ENCODE measurements around the gene DENND2D. TPM values are rescaled to one million over a fixed set of nuclear protein-coding genes. Genes with fewer than 3 reads are reported as not detected.

Gene DENND2D
- polyA plus RNA-seq, 1 donor from 2014 or later = not detected

- Histone ChIP-seq H3K36me3 (ENCODE audit: insufficient read depth, low read length) (no peaks in the 10 kb centered on the region), H3K27me3 (ENCODE audit: insufficient read depth, low read depth, low read length) (no peaks in the 10 kb centered on the region), H3K9me3 (ENCODE audit: low read length) (no peaks in the 10 kb centered on the region), H3K4me2 (ENCODE audit: low read length) (no peak overlapping the region), H3K9me2 (ENCODE audit: insufficient read depth, low read length) (no peaks in the 10 kb centered on the region), H3K79me2 (replicated peaks; ENCODE audit: insufficient read depth, low read length) (no peaks in the 10 kb centered on the region), H3K27ac (ENCODE audit: low read length) (no peak overlapping the region), H3K9ac (ENCODE audit: low read length) (no peak overlapping the region), H3F3A (ENCODE audit: insufficient read depth, low read length, poor library complexity, severe bottlenecking) (no peaks in the 10 kb centered on the region), H3K4me3 (ENCODE audit: low read length) (no peak overlapping the region), H4K20me1 (ENCODE audit: insufficient read depth) (no peaks in the 10 kb centered on the region), H2AFZ (ENCODE audit: low read depth, low read length) (no peak overlapping the region)
- TF ChIP-seq MXI1 (conservative IDR thresholded peaks at IDR 0.05; ENCODE audit: poor library complexity, severe bottlenecking) = no peak
- no peak for TF ChIP-seq RAD21 (conservative IDR thresholded peaks at IDR 0.05)
- no peak for TF ChIP-seq CTCF (IDR thresholded peaks at IDR 0.05; ENCODE audit: poor library complexity, severe bottlenecking)
- TF ChIP-seq TAF1 (IDR thresholded peaks at IDR 0.05; ENCODE audit: low read depth) = no peak
- no peak for TF ChIP-seq SMC3 (conservative IDR thresholded peaks at IDR 0.05; ENCODE audit: poor library complexity)
- no peak for TF ChIP-seq EZH2 (IDR thresholded peaks at IDR 0.05; ENCODE audit: borderline replicate concordance, insufficient read depth, low read length, poor library complexity, severe bottlenecking)
- no peak for TF ChIP-seq EP300 (conservative IDR thresholded peaks at IDR 0.05; ENCODE audit: poor library complexity, severe bottlenecking)
- no peak for TF ChIP-seq REST (IDR thresholded peaks at IDR 0.05; ENCODE audit: borderline replicate concordance)
- TF ChIP-seq POLR2AphosphoS5 (IDR thresholded peaks at IDR 0.05) = no peak
Observed at GRCh38 chr1:111247125-111247838, 46.8 kb upstream of the DENND2D start.

- H3F3A ChIP-seq (ENCODE audit: insufficient read depth, low read length, poor library complexity, severe bottlenecking) = no peaks in the 10 kb centered on the region
- no peaks in the 10 kb centered on the region for H3K79me2 ChIP-seq (replicated peaks; ENCODE audit: insufficient read depth, low read length)
- no peaks in the 10 kb centered on the region for H4K20me1 ChIP-seq (ENCODE audit: insufficient read depth)
- no peak overlapping the region for H2AFZ ChIP-seq (ENCODE audit: low read depth, low read length)
- H3K27ac ChIP-seq (ENCODE audit: low read length) = no peak overlapping the region
- H3K9ac ChIP-seq (ENCODE audit: low read length) = no peak overlapping the region
- H3K9me2 ChIP-seq (ENCODE audit: insufficient read depth, low read length) = no peaks in the 10 kb centered on the region
- H3K36me3 ChIP-seq (ENCODE audit: insufficient read depth, low read length) = no peaks in the 10 kb centered on the region
- H3K27me3 ChIP-seq (ENCODE audit: insufficient read depth, low read depth, low read length) = no peaks in the 10 kb centered on the region
- no peak overlapping the region for H3K4me2 ChIP-seq (ENCODE audit: low read length)
- no peaks in the 10 kb centered on the region for H3K9me3 ChIP-seq (ENCODE audit: low read length)
- H3K4me3 ChIP-seq (ENCODE audit: low read length) = no peak overlapping the region
- TF ChIP-seq REST (IDR thresholded peaks at IDR 0.05; ENCODE audit: borderline replicate concordance) = no peak
- no peak for TF ChIP-seq CTCF (IDR thresholded peaks at IDR 0.05; ENCODE audit: poor library complexity, severe bottlenecking)
- TF ChIP-seq RAD21 (conservative IDR thresholded peaks at IDR 0.05) = no peak
- TF ChIP-seq MXI1 (conservative IDR thresholded peaks at IDR 0.05; ENCODE audit: poor library complexity, severe bottlenecking) = no peak
- no peak for TF ChIP-seq SMC3 (conservative IDR thresholded peaks at IDR 0.05; ENCODE audit: poor library complexity)
Observed at GRCh38 chr1:111242805-111243523, 42.5 kb upstream of the DENND2D start.

All from neural cell (in vitro differentiated cells).